Measurements from ENCODE around the gene FMNL2. TPM values are rescaled to one million over a fixed set of nuclear protein-coding genes. Genes with fewer than 3 reads are reported as not detected.
A peak's percentile ranks its signal among the peaks of the same experiment; 100 is the strongest.

The FMNL2 gene
- polyA plus RNA-seq (2012; ENCODE audit: missing spikeins) = 7.3 TPM

- FAIRE-seq = peak; percentile 88
- DNase-seq (ENCODE audit: insufficient read length) = peak; percentile 66
- TF ChIP-seq POLR2A (IDR thresholded peaks at IDR 0.05; ENCODE audit: low read depth, low read length) (peak; percentile 82; the same call in 1 of the 2 replicates), POLR2AphosphoS5 (IDR thresholded peaks at IDR 0.05; ENCODE audit: low read depth, low read length) (peak; percentile 59; the same call in 1 of the 2 replicates), TAF1 (IDR thresholded peaks at IDR 0.05; ENCODE audit: borderline replicate concordance, low read depth, low read length) (peak; percentile 70)
These were observed at the start of gene FMNL2 for GRCh38 chr2:152335016-152335725. Gene FMNL2, plus strand, starts transcription at chr2:152335174.

- TF ChIP-seq POLR2A (IDR thresholded peaks at IDR 0.05; ENCODE audit: low read depth, low read length) (no peak), POLR2AphosphoS5 (IDR thresholded peaks at IDR 0.05; ENCODE audit: low read depth, low read length) (no peak), TAF1 (IDR thresholded peaks at IDR 0.05; ENCODE audit: borderline replicate concordance, low read depth, low read length) (no peak)
- no peak for FAIRE-seq
- DNase-seq (ENCODE audit: insufficient read length) = no peak
These were observed 42.0 kb upstream of the FMNL2 start for GRCh38 chr2:152292991-152293390.

GRCh38 chr2:152297715-152298114 lies 37.3 kb upstream of the FMNL2 start:
- TF ChIP-seq TAF1 (IDR thresholded peaks at IDR 0.05; ENCODE audit: borderline replicate concordance, low read depth, low read length) = no peak
- TF ChIP-seq POLR2AphosphoS5 (IDR thresholded peaks at IDR 0.05; ENCODE audit: low read depth, low read length) = no peak
- no peak for TF ChIP-seq POLR2A (IDR thresholded peaks at IDR 0.05; ENCODE audit: low read depth, low read length)
- no peak for DNase-seq (ENCODE audit: insufficient read length)
- FAIRE-seq = no peak

GRCh38 chr2:152298754-152299153 lies 36.2 kb upstream of the FMNL2 start:
- TF ChIP-seq POLR2AphosphoS5 (IDR thresholded peaks at IDR 0.05; ENCODE audit: low read depth, low read length) (no peak), TAF1 (IDR thresholded peaks at IDR 0.05; ENCODE audit: borderline replicate concordance, low read depth, low read length) (no peak), POLR2A (IDR thresholded peaks at IDR 0.05; ENCODE audit: low read depth, low read length) (no peak)
- DNase-seq (ENCODE audit: insufficient read length) (no peak), FAIRE-seq (no peak)

DNA sequence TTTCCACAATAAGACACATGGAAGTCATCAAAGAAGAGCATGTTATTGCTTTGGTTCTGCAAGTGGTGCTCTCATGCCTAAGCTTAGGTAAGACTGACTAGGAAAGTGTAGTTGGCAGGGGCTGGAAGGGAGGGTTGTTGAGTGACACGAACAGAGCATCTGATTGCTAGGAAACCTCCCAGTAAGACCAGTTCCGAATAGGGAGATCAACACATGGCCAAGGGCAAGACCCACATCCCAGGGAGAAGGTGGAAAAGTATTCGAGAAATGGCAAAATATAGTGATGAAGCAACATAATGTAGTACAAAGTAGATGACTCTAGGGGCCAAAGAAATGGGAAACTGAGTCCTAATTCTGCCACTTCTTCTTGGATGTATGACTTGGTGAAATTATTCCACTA lies 33.8 kb upstream of the FMNL2 start:
- DNase-seq (ENCODE audit: insufficient read length) = no peak
- no peak for FAIRE-seq
- TF ChIP-seq POLR2AphosphoS5 (IDR thresholded peaks at IDR 0.05; ENCODE audit: low read depth, low read length) = no peak
- TF ChIP-seq TAF1 (IDR thresholded peaks at IDR 0.05; ENCODE audit: borderline replicate concordance, low read depth, low read length) = no peak
- TF ChIP-seq POLR2A (IDR thresholded peaks at IDR 0.05; ENCODE audit: low read depth, low read length) = no peak

- FAIRE-seq (no peak), DNase-seq (ENCODE audit: insufficient read length) (no peak)
- TF ChIP-seq POLR2AphosphoS5 (IDR thresholded peaks at IDR 0.05; ENCODE audit: low read depth, low read length) (no peak), TAF1 (IDR thresholded peaks at IDR 0.05; ENCODE audit: borderline replicate concordance, low read depth, low read length) (no peak), POLR2A (IDR thresholded peaks at IDR 0.05; ENCODE audit: low read depth, low read length) (no peak)
These were observed 31.0 kb upstream of the FMNL2 start for GRCh38 chr2:152303951-152304350.

- FAIRE-seq (no peak), DNase-seq (ENCODE audit: insufficient read length) (no peak)
- TF ChIP-seq POLR2AphosphoS5 (IDR thresholded peaks at IDR 0.05; ENCODE audit: low read depth, low read length) (no peak), TAF1 (IDR thresholded peaks at IDR 0.05; ENCODE audit: borderline replicate concordance, low read depth, low read length) (no peak), POLR2A (IDR thresholded peaks at IDR 0.05; ENCODE audit: low read depth, low read length) (no peak)
These were observed 30.1 kb upstream of the FMNL2 start for GRCh38 chr2:152304836-152305235.

DNA sequence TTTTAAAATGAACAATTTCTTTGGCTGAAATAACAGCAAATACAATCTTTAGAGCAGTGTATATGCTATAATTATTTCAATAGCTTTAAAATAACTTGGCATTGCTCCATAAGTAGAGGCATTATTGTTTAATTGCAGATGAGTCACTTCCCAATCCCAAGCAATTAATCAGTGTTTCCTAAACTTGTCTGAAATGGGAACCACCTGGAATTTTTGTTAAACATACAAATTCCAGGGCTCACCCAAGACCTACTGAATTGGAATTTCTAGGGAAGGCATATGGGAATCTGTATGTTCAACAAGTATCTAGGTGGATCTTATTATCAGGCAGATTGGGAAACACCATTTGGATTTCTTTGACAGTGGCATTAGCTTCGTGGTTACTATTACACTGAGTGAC lies 27.1 kb upstream of the FMNL2 start:
- DNase-seq (ENCODE audit: insufficient read length) (no peak), FAIRE-seq (no peak)
- no peak for TF ChIP-seq POLR2A (IDR thresholded peaks at IDR 0.05; ENCODE audit: low read depth, low read length)
- no peak for TF ChIP-seq TAF1 (IDR thresholded peaks at IDR 0.05; ENCODE audit: borderline replicate concordance, low read depth, low read length)
- no peak for TF ChIP-seq POLR2AphosphoS5 (IDR thresholded peaks at IDR 0.05; ENCODE audit: low read depth, low read length)

- FAIRE-seq (no peak), DNase-seq (ENCODE audit: insufficient read length) (no peak)
- TF ChIP-seq POLR2AphosphoS5 (IDR thresholded peaks at IDR 0.05; ENCODE audit: low read depth, low read length) (no peak), POLR2A (IDR thresholded peaks at IDR 0.05; ENCODE audit: low read depth, low read length) (no peak), TAF1 (IDR thresholded peaks at IDR 0.05; ENCODE audit: borderline replicate concordance, low read depth, low read length) (no peak)
These were observed 25.4 kb upstream of the FMNL2 start for GRCh38 chr2:152309352-152310214.

DNA sequence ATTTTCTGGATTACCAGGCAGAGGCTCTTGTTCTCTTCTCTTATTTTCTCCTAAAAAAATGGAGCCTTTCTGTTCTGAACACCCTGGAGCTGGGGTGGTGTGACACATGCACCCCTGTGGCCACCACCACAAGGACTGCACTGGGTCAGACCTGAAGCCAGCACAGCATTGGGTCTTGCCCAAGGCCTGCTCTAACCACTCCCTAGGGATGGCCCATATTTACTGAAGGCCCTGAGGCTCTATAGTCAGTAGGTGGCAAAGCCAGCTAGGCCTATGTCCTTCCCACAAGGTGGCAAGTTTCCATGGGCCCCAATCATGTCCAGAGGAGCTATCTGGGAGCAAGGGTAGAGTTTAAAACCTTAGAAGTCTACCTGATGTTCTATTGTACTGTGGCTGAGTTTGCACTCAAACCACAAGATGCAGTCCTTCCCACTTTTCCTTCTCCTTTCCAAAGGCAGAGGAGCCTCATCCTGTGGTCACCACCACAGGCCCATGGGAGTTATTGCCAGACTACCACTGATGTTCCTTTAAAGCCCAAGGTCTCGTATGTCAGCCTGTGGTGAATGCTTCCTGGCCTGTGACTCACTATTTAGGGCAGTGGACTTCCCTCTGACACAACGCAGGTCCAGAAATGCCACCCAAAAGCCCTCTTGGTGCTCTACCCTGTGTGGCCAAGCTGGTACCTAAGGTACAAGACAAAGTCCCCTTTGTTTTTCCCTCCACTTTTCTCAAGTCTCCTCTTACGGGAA lies 15.0 kb upstream of the FMNL2 start:
- no peak for DNase-seq (ENCODE audit: insufficient read length)
- no peak for FAIRE-seq
- no peak for TF ChIP-seq POLR2A (IDR thresholded peaks at IDR 0.05; ENCODE audit: low read depth, low read length)
- TF ChIP-seq TAF1 (IDR thresholded peaks at IDR 0.05; ENCODE audit: borderline replicate concordance, low read depth, low read length) = no peak
- TF ChIP-seq POLR2AphosphoS5 (IDR thresholded peaks at IDR 0.05; ENCODE audit: low read depth, low read length) = no peak

DNA sequence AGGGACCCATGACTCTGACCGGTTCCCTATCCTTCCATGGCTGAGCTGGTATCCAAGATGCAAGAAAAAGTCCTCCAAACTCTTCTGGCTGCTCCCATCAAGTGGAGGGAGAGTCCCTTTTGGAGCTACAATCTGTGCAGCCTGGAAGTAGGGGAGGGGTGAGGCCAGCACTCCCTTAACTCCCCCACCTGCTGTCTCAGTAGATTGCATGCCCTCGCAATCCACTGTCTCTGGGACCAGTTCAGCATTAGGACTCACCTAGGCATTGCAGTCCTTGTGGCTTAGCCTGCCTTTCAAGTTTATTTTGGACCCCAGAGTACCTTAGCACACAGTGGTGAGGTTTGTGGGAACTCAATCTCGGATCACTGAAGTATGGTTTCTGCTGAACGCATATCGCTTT lies 14.2 kb upstream of the FMNL2 start:
- no peak for TF ChIP-seq TAF1 (IDR thresholded peaks at IDR 0.05; ENCODE audit: borderline replicate concordance, low read depth, low read length)
- TF ChIP-seq POLR2AphosphoS5 (IDR thresholded peaks at IDR 0.05; ENCODE audit: low read depth, low read length) = no peak
- TF ChIP-seq POLR2A (IDR thresholded peaks at IDR 0.05; ENCODE audit: low read depth, low read length) = no peak
- DNase-seq (ENCODE audit: insufficient read length) (no peak), FAIRE-seq (no peak)
